Chondrocyte (in vitro differentiated cells): ENCODE measurements around the gene FUCA1. TPM values are rescaled to one million over a fixed set of nuclear protein-coding genes. Genes with fewer than 3 reads are reported as not detected.

Experiments
- DNase-seq: peaks from one replicate; pipeline ENCODE4 v3.0.0; 2021; ENCODE audit warnings: mixed read lengths, low spot score
- H3K27ac Mint-ChIP-seq: one replicate; pipeline ENCODE4 v1.8.0; 2021; ENCODE audit warnings: mild to moderate bottlenecking, moderate library complexity, mixed read lengths; ENCODE audit not compliant: unreplicated experiment
- H3K27me3 Mint-ChIP-seq: 2 replicates; pipeline ENCODE4 v1.8.0; 2021; ENCODE audit warnings: low read depth, mixed read lengths
- H3K36me3 Mint-ChIP-seq: 2 replicates; pipeline ENCODE4 v1.8.0; 2021; ENCODE audit warnings: low read depth, mixed read lengths
- H3K4me1 Mint-ChIP-seq: 2 replicates; pipeline ENCODE4 v1.8.0; 2021; ENCODE audit warnings: low read depth, mild to moderate bottlenecking, mixed read lengths
- H3K4me3 Mint-ChIP-seq: one replicate; pipeline ENCODE4 v1.8.0; 2021; ENCODE audit warnings: mild to moderate bottlenecking, moderate library complexity, mixed read lengths; ENCODE audit not compliant: unreplicated experiment
- H3K9me3 Mint-ChIP-seq: 2 replicates; pipeline ENCODE4 v1.8.0; 2021; ENCODE audit warnings: low read depth, mixed read lengths
- CTCF ChIP-seq: fragments of 200-600 bp; sonication (generic); IDR thresholded peaks from 2 replicates; pipeline ENCODE4 v1.5.0; 2021; ENCODE audit warnings: antibody characterized with exemption, mild to moderate bottlenecking, moderate library complexity
- total RNA-seq: library from RNA; stranded (reverse); gene quantifications from 3 replicates; pipeline ENCODE4 v1.2.1, GENCODE V29; 2021

FUCA1 gene
- total RNA-seq, 1 donor from 2014 or later = 15.6 TPM

- H3K9me3 Mint-ChIP-seq = no peaks in the 10 kb centered on the region
- no peak for DNase-seq
- peaks cover 14% of the 10 kb centered on the region for H3K4me1 Mint-ChIP-seq
- H3K4me3 Mint-ChIP-seq = peak overlapping the region; percentile 85
- H3K27ac Mint-ChIP-seq = peak overlapping the region; percentile 76
- no peaks in the 10 kb centered on the region for H3K36me3 Mint-ChIP-seq
- H3K27me3 Mint-ChIP-seq = no peaks in the 10 kb centered on the region
- TF ChIP-seq CTCF = no peak
Observed at GRCh38 chr1:23801338-23801748, 66.7 kb downstream of the FUCA1 start.

DNA sequence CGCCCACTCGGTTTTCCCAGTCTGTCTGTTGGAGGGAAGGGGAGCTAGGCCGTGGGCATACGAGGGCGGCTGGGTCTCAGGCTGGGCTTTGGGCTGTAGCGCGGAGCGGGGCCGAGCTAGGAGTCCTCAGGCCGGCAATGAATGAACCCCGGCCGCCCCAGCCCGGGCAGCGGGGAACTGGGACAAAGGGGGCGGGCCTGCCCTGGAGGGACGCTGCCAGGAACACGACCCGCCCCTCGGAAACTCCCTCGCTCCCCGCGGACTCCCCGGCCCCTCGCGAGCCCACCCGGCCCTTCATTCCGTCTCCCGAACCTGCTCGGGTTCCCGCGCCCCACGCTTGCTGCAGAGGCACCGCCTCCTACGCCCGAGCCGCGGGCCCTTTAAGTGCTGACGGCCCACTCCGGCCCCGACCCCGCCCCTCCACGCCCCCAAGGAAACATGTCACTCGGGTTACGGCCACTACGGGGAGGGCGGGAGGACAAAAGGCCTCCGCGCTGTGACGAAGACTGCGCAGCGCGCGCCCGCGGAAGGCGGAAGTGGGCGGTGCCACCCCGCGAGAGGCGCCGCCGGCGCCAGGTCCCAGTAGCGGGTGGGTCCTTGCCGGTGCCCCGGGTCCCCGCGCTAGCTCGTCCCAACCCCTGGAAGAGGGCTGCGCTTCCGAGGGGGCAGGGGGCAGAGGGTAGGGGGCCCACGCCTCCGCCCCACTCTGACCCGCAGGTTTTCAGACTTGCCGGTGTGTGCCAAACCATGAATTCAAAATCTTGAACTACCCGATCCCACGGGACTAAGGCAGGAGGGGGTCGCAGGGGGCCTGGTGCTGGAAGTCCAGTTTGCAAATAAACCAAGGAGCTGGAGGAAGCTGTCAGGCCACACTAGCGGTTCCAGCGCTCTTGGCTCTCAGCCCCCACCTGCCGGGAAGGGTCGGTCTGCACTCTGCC is 67.4 kb downstream of the FUCA1 start, which contains the start of gene GALE:
TSS of gene GALE (minus strand) at position 355 of the 938 bp plus-strand sequence. CDS start 1,747 bp downstream, outside the sequence.
- Mint-ChIP-seq H3K27me3 (no peaks in the 10 kb centered on the region), H3K27ac (peak within 1 kb of the TSS; percentile 94), H3K4me1 (peaks cover 14% of the 10 kb centered on the region), H3K36me3 (no peaks in the 10 kb centered on the region), H3K4me3 (peak within 1 kb of the TSS; percentile 85), H3K9me3 (no peaks in the 10 kb centered on the region)
- DNase-seq = peak; percentile 96
- no peak for TF ChIP-seq CTCF

- H3K4me3 Mint-ChIP-seq = peak overlapping the region; percentile 85
- no peaks in the 10 kb centered on the region for H3K27me3 Mint-ChIP-seq
- H3K36me3 Mint-ChIP-seq = peaks cover 2% of the 10 kb centered on the region
- DNase-seq = no peak
- peak; percentile 9 for TF ChIP-seq CTCF
- H3K9me3 Mint-ChIP-seq = no peaks in the 10 kb centered on the region
- H3K27ac Mint-ChIP-seq = peak overlapping the region; percentile 94
- H3K4me1 Mint-ChIP-seq = peaks cover 14% of the 10 kb centered on the region
Observed at GRCh38 chr1:23799570-23800399, 68.3 kb downstream of the FUCA1 start.

DNA sequence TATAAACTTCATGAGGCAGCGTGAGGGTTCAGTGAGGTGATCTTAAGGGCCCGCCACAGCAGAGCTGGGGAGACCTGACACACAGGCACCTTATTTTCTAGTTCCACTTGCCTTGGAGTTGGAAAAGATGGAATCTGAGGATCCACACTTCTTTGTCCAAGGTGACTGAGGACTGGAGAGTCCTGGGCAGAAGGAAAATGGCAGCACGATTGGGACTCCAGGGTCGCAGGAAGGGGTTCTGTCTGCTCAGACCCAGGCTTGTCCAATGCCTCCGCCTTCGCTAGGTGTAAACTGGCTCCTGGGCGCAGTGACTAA is 68.9 kb downstream of the FUCA1 start:
- H3K27ac Mint-ChIP-seq = peak overlapping the region; percentile 61
- peak overlapping the region; percentile 85 for H3K4me3 Mint-ChIP-seq
- H3K36me3 Mint-ChIP-seq = peaks cover 2% of the 10 kb centered on the region
- no peak for DNase-seq
- TF ChIP-seq CTCF = no peak
- H3K9me3 Mint-ChIP-seq = no peaks in the 10 kb centered on the region
- H3K27me3 Mint-ChIP-seq = no peaks in the 10 kb centered on the region
- peaks cover 14% of the 10 kb centered on the region for H3K4me1 Mint-ChIP-seq

DNA sequence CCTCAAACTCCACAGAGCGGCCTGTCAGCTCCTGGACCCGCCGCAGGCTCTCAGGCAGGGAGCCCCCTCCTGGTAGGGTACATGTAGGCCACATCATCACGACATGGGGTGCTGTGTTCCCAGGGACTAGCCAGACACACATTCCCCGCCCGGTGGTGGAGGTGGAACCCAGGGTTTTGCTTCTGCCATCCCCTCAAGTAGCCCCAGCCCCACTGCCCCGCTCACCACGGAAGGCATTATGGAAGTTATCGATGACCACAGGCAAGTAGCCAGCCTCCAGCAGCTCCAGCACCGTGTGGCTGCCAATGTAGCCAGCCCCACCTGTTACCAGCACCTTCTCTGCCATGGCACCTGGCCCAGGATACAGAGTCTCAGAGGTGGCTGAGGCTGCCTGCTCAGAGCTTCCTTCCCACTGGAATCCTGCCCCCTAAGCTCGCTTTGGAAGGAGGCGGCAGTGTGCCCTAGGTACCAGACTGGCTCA is 69.4 kb downstream of the FUCA1 start:
- H3K4me1 Mint-ChIP-seq = peaks cover 14% of the 10 kb centered on the region
- TF ChIP-seq CTCF = peak; percentile 20
- H3K4me3 Mint-ChIP-seq = no peak overlapping the region
- peaks cover 2% of the 10 kb centered on the region for H3K36me3 Mint-ChIP-seq
- H3K9me3 Mint-ChIP-seq = no peaks in the 10 kb centered on the region
- H3K27ac Mint-ChIP-seq = peak overlapping the region; percentile 61
- no peak for DNase-seq
- no peaks in the 10 kb centered on the region for H3K27me3 Mint-ChIP-seq
